Stimulated activated naive CD8-positive, alpha-beta T cell treated with anti-CD3 and anti-CD28 coated beads, Interleukin-15, Interleukin-2, amounts not matched to agents 100 U/mL and 50 U/mL, for 24 hours (primary cell): ENCODE measurements around the gene TNFRSF8.

Experiments
- ATAC-seq: fragments of 150-1000 bp; cut with Tn5 transposase; one replicate; pipeline ENCODE4 v1.10.0; 2021
- DNase-seq: peaks from one replicate; pipeline ENCODE4 v3.0.0; 2021

The TNFRSF8 gene

GRCh38 chr1:12142891-12143630 lies 80.0 kb downstream of the TNFRSF8 start:
- ATAC-seq = no peak
- DNase-seq = no peak

- DNase-seq (no peak), ATAC-seq (peak; percentile 52)
Observed at GRCh38 chr1:12143631-12144155, 80.6 kb downstream of the TNFRSF8 start.

DNA sequence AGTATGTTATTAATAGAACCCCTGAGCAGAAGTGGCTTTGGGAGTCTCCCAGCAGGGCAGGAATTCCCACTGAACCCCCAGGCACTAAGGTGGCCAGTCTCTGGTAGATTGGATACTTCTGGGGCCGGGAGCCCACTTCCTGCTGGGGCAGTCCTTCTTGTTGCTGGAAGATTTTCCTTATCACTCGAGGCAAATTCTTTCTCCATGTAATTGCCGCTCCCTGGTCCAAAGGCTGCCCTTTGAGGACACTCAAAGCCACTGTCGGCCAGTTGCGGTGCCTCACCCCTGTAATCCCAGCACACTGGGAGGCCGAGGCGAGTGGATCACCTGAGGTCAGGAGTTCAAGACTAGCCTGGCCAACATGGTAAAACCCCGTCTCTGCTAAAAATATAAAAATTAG lies 81.1 kb downstream of the TNFRSF8 start:
- ATAC-seq (no peak), DNase-seq (no peak)

DNA sequence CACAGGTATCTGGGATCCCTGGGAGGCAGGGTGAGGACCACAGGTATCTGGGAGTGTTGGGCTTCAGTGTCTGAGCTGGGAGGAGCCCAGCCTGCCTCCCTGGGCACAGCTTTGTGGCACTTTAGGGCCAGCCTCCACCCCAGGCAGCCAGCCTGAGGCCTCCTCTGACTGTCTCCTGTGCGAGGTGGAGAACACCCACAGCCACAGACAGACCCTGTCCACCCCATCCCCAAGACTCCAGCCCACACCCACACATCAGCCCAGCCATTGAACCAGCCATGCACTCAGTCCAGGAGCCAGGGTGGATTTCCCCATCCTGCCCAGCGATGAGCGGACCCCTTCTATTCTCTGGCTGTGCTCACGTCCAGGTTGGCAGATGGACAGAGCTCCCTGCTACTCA lies 81.9 kb downstream of the TNFRSF8 start:
- no peak for ATAC-seq
- no peak for DNase-seq

DNA sequence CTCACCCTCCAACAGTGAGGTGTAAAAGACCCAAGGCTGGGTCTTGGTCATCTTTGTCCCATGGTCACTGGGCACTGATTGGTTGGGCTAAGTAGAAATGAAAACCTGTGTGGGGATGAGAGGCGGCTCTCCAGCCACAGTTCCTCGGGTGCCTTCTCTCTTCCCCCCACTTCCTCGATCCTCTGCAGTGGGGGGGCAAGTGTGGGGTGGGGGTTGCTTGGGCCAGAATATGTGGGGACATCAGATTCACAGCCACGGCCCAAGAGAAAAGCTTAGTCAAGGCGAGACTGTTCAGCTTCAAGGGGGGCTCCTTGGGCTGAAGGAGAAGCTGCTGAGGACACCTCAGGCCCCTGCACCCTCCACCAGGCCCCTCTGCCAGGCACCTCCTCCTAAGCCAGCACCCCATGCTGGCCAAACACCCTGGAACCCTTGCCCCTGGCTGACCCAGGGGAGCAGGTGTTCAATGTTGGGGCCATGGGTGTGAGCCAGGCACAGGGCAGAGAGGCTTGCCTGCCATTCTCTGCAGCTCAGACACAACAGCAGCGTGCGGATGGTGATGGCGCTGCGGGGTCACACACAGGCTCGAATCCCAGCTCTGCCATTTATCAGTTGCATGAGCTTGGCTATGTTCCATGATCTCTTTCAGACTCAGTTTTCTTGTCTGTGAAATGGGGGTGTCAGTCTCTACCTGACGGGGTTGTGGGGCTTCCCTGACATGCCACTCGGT lies 82.7 kb downstream of the TNFRSF8 start:
- no peak for DNase-seq

GRCh38 chr1:12146343-12147112 lies 83.4 kb downstream of the TNFRSF8 start:
- ATAC-seq (no peak), DNase-seq (no peak)

More for the DNA sequence above, 82.7 kb downstream of the TNFRSF8 start:
- ATAC-seq = no peak

DNA sequence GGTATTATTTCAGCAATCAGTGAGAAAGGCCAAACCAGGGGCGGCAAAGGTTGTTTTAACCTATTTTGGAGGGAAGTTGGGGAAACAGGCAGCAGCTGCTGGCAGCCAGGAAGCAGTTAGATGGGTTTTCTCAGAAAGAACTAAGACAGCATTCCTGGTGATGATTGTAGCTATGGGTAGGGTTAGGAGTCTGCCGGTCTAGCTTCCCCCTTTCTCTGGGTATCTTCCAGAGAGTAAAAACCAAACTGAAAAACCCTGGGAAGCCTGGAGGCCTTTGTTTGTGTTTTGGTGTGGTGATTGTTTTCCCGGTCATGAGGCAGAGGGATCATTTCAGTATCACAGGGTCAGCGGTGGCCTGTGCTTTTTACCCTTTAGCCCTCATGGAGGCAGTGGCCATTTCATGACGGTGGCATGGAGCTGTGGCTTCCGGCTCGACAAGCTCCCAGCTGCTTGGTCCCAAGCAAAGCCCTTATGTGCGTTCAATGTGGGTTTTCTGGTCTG lies 84.1 kb downstream of the TNFRSF8 start:
- no peak for DNase-seq

DNA sequence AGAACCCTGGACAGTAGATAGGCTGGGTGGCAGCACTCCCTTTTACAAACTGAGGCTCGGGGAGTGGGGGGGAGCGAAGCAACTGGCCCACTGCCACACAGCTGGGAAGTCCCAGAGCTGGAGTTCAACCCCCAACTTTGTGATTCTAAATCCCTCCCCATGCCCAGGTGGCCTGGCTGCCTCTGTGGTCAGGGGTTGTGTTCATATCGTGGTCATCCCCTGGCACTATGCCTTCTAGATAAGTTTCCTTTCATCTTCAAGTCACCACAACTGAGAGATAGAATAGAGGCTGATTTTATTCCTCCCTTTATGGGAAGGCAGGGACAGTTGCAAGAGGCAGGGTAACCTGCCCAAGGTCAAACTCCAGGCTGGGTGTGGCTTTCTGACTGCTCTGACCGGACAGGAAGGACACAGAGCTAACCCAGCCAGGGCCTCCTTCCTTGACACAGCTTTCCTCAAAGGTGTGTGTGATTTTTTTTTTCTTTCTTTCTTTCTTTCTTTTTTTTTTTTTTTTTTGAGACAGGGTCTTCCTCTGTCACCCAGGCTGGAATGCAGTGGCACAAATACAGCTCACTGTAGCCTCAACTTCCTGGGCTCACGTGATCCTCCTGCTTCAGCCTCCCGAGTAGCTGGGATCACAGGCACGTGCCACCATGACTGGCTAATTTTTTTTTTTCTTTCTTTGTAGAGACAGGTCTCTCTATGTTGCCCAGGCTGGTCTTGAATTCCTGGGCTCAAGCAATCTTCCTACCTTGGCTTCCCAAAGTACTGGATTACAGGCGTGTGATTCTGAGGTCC lies 85.3 kb downstream of the TNFRSF8 start:
- ATAC-seq = no peak
- DNase-seq = no peak

More for the DNA sequence above, 84.1 kb downstream of the TNFRSF8 start:
- no peak for ATAC-seq

GRCh38 chr1:12148958-12149790 lies 86.1 kb downstream of the TNFRSF8 start:
- DNase-seq (no peak), ATAC-seq (no peak)

DNA sequence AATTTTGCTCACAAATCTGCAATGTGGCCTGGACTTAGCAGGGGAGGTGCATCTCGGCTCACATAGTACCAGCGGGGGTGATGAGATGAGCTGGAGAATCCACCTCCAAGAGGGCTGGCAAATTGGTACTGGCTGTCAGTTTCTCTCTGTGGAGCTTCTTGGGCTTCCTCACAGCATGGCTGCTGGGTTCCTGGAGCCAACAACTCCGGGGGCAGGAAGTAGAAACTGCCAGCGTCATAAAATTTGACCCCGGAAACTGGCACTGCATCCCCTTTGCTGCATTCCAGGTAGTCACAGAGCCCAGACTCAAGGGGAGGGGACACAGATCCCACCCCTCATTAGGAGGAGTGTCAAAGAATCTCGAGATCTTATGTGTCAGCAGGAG lies 86.7 kb downstream of the TNFRSF8 start:
- ATAC-seq (no peak), DNase-seq (no peak)

DNA sequence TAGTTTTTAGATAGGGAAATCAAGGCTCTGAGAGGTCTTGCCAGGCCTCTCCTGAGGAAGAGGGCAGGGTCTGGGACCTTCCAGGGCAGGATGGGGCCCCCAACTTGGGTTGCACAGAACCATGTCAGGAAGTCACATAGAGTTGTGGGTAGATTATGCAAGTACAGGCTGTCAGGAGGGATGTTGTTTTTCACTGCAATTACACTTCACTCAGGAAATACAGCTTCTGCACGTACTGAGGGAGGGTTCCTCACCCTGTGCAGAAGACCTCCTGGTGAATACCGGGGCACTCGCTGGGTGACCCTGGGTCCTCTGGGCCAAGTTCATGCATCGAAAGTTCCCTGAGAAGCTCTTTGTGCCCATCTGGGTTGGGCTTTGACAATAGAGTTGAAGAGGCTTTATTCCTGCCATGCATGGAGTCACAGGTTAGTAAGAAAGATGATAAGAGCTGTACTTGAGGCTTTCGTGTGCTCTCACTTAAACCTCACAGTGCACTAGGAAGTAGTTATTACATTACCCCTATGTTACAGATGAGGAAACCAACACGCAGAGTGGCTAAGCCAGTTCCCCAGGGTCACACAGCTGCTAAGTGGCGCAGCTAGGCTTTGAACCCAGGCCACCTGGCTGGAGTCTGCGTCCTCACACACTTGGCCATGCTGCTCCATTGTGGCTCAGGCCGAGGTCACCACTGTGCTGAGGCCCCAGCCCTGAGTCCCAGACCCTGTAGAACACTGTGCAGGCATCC lies 87.5 kb downstream of the TNFRSF8 start:
- ATAC-seq (peak; percentile 25), DNase-seq (no peak)

- no peak for ATAC-seq
- no peak for DNase-seq
Observed at GRCh38 chr1:12151465-12151864, 88.4 kb downstream of the TNFRSF8 start.

- ATAC-seq = peak; percentile 48
- DNase-seq = no peak
Observed at GRCh38 chr1:12152113-12152891, 89.2 kb downstream of the TNFRSF8 start.

DNA sequence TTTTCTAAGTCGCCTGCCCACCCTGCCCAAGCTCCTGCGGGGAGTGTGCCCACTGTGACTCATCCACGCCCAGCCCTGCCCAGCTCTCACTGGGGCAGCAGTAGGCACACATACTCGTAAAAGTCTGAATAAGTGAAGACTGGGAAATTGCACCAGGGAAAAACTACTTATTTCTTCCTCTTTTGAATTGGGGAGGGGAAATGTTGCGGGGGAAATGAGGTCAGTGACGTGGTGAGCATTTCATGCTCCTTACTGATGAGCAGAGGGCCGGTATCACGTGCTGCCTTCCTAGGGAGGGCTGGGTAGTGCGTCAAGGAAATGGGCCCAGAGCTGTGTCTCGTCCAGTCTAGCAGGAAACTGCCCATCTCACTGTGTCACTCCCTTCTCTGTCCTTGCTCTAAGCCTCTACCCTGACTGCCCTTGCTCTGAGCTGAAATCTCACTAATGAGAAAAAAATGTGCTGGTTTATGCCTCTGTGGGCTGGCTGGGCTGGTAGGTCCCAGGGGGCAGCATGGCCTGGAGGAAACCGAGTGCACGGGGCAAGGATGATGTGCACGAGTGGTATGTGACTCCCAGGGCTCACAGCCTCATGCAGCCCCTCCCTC lies 90.2 kb downstream of the TNFRSF8 start:
- DNase-seq (peak; percentile 50), ATAC-seq (peak; percentile 7)

GRCh38 chr1:12155328-12155727 lies 92.2 kb downstream of the TNFRSF8 start:
- no peak for ATAC-seq

DNA sequence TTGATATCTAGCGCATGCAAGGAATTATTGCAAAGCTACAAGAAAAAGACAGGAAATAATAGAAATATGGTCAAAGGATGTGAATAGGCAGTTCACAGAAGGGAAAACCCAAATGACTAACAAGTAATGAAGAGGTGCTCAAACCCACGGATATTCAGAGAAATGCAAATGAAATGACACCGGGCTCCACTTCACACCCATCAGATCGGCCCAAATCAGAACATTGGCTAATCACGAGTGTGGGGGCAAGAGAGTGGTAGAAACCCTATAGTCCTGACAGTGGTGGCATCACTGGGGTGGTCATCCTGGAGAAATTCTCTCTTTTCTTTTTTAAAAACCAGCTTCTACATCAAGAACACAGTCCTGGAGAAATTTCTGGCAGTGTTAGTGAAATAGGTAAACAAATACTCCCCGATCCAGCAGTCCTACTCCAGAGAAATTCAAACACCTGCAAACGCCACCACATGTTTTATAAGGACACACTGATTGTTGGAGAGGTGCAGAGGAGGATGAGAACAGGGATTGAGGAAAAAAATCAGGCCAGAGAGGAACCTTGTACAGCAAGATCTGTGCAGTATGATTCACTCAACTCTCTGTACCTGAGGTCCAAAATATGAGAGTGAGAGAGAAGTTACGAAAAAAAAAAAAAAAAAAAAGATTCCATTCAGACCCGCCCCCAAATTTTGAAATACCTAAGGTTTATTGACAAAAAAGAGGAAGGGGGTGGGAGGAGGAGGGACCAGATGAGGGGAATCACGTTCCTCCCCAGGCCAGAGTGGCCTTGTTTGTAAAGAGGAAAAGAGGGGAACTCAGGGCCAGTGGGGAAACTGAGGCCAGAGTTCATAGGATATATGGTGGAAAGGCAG lies 94.5 kb downstream of the TNFRSF8 start:
- DNase-seq = peak; percentile 58
- peak; percentile 58 for ATAC-seq

More at GRCh38 chr1:12155328-12155727, 92.2 kb downstream of the TNFRSF8 start:
- DNase-seq = no peak

DNA sequence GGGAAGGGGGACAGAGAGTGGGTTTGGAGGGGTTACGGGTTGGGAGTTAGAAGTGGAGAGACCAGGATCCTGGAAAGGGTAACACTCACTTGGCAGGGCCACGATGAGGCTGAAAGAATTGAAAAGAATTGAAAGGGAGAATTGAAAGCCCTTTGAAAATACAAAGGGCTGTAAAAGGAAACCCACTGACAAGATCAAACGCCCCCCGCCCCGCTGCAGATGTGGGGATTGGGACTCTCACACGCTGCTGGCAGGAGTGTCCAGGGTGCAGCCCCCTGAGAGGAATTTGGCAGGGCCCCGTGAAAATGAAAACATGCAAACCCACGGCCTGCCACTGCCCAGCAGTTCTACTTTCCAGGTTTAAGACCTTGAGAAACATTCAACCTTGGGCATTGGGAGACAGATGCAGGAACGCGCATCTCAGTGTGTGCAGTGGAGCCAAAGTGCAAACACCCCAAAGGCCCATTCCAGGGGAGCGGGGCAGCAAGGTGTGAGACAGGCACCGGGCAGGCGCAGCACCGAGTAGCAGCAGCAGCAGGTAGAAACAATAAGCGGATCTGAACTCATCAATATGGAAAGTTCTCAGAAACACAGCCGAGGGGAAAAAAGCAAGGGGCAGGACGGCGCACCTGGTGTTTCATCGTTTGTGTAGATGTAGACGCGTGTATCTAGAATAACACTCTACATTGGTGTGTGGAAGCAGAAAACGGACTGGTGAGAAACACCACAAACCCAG lies 95.4 kb downstream of the TNFRSF8 start:
- no peak for ATAC-seq
- no peak for DNase-seq
